SH-SY5Y (cell line): Measurements from ENCODE around the gene CMSS1.

ENCODE experiments used
- GATA2 ChIP-seq: IDR thresholded peaks from 2 replicates; pipeline ENCODE4 v1.6.1; 2011; ENCODE audit warnings: mild to moderate bottlenecking, low read depth, low read length
- GATA3 ChIP-seq: IDR thresholded peaks from 2 replicates; pipeline ENCODE4 v1.6.1; 2011; ENCODE audit warnings: low read depth, mild to moderate bottlenecking, low read length, moderate library complexity

- TF ChIP-seq GATA2 (no peak), GATA3 (no peak)
Measured at GRCh38 chr3:100184948-100185570, 367.4 kb downstream of the CMSS1 start.
